HK-2 (cell line): ENCODE results near the gene LIPT2.

Experiments used
- DNase-seq: peaks from one replicate; pipeline ENCODE4 v3.0.0-alpha.2; 2018; ENCODE audit not compliant: unreplicated experiment

The LIPT2 gene

DNA sequence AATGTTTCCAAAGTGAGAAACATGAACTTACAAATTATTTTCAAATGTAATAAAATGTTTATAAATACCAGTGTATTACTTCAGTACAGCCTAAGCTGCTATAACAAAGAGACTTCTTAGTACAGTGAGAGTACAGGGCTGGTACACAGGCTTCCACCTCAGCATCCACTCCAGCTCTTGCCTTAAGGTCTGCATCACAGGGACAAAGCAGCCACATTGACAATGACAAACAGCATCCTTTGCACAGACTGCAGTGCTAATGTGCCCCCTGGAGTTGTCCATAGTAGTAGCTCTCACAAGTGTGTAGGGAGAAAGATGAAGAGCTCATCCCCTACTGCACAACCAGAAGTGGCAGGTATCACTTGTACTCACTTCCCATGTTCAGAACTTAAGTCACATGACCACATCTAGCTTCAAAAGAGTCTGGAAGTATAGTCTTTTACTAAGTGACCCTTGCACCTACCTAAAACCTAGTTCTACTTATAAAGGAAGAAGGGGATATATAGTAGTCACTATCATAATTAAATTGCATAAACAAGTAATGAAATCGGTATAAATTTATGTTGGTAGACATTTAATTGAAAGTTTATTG lies 10.7 kb upstream of the LIPT2 start:
- no peak for DNase-seq

GRCh38 chr11:74494916-74495315 lies 1.4 kb upstream of the LIPT2 start:
- DNase-seq, result no peak

DNA sequence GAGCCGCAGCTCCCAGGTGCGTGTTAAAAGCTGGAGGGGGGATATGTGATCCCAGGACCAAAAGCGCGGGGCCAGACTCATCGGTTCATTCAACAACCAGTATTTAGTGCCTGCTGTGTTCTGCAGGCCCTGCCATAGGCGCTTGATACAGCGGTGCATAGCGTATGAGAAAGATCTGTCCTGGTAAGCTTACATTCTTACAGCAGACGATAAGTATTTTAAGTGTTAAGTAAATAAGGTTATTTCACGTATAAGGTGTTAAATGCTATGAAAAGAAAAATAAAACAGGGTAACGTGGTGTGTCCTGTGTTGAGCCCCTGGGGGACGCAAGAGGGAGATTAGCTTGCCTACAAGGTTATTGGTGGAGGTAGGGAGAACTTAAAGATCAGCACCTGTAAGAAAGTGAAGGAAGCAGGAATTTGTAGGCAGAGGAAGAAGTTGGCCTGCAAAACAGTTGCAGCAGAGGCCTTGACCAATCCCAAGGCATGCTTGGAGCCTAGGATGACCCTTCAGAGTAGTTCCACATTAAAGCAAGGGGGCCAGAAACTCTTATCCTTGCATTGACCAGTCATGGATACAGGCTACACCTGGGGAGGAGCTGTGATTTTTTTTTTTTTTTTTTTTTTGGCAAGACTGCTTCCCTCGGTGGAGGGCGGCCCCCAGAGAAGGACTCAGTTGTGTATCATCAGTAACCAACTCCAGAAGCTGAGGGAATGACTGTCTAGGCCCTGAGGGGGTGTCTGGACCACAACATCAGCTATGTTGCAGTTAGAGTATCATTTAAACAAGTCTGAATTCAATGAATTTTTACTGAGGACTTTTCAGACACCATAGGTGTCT lies 487 bp upstream of the LIPT2 start:
- DNase-seq, result peak; percentile 10

- DNase-seq, result no peak
Measured at GRCh38 chr11:74492084-74492483, 1.4 kb downstream of the LIPT2 start.

GRCh38 chr11:74490941-74491340 lies 2.6 kb downstream of the LIPT2 start:
- DNase-seq, result no peak

GRCh38 chr11:74487875-74488274 lies 5.6 kb downstream of the LIPT2 start:
- DNase-seq, result peak; percentile 1

DNA sequence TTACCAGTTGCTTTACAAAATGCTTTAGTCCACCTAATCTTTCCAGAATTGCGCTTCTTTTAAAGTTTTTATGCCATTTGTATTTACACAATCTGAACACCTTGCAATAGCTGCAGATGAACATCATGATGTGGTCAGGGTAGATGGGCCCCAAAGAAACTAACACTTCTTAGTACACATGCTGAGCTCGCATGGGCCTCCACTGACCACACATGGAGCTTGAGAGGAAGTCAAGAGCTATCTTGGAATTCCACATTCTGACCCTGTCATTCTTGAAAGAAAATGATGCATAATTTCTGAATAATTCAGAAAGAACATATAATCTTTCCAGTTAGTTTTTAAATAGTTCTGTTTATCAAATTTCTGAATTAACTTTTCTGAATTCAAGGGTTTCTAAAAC lies 7.7 kb downstream of the LIPT2 start:
- DNase-seq, result no peak

DNA sequence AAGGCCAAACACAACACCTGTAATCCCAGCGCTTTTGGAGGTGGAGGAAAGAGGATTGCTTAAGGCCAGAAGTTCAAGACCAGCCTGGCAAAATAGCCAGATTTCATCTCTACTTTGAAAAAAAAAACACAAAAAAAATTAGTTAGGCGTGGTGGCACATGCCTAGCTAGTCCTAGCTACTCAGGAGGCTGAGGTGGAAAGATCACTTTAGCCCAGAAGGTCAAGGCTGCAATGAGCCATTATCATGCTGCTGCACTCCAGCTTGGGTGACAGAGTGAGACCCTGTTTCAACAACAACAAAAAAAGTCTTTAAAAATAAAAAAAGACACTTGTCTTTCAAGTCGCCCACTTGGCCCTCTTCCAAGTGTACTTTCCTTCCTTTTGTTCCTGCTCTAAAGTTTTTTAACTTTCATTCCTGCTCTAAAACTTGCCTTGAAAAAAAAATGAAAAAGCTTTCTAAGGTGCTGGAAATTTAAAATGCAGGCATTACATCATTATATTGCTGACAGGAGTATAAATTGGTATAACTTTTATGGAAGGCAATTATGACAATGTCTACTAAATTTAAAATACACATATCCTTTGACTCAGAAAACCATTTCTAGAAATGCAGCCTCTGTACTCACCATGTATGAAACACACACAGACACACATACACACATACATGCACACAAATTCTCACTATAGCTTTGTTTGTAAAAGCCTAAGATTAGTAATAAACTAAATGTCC lies 12.7 kb downstream of the LIPT2 start:
- DNase-seq, result no peak

DNA sequence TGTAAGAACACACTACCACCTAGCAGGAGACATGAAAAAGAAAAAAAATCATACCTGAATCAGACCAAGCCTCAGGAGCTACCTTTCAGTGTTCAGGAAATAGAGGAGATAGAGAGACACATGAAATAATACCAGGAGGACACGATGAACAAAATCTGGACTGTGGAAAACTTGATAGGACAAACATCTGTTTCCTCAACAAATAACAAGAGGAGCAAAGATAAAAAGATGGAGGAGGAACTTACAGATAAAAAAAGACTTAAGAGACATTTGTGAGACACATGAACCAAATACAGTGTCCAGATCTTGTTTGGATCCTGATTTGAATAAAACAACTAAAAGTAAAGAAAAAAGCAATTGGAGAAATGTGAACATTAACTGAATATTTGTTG lies 13.8 kb downstream of the LIPT2 start:
- DNase-seq, result no peak

DNA sequence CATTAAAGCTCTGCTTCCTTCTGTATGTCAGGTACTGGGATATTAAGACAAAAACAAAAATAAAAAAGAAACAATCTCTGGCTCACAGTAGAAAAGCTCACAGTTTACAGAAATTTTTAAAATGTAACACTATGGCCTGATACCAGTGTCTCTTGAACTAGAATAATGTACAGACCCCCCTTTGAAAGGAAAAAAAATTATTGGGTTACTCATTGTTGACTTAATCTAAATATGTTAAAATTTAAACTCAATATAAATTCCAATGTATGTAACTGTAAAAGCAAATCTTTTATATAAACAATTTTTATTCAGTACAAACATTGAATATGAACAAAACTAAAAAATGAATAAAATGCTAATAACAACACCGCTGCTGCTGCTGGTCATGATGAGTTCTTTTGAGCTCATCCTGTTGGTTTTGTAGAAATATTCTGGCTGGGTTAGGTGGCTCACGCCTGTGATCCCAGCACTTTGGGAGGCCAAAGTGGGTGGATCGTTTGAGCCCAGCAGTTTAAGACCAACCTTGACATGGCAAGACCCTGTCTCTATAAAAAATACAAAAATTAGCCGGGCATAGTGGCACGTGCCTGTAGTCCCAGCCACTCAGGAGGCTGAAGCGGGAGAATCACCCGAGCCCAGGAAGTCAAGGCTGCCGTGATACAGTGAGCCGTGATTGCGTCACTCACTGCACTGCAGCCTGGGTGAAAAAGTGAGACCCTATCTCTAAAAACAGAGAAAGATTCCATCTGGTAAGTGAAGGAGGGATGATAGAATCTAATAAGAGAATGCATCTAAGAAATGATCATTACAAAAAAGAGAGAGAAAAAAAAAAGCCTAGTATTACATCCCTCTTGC lies 14.4 kb downstream of the LIPT2 start:
- DNase-seq, result no peak

- no peak for DNase-seq
Measured at GRCh38 chr11:74476536-74476935, 17.0 kb downstream of the LIPT2 start.

- no peak for DNase-seq
Measured at GRCh38 chr11:74474316-74474715, 19.2 kb downstream of the LIPT2 start.

DNA sequence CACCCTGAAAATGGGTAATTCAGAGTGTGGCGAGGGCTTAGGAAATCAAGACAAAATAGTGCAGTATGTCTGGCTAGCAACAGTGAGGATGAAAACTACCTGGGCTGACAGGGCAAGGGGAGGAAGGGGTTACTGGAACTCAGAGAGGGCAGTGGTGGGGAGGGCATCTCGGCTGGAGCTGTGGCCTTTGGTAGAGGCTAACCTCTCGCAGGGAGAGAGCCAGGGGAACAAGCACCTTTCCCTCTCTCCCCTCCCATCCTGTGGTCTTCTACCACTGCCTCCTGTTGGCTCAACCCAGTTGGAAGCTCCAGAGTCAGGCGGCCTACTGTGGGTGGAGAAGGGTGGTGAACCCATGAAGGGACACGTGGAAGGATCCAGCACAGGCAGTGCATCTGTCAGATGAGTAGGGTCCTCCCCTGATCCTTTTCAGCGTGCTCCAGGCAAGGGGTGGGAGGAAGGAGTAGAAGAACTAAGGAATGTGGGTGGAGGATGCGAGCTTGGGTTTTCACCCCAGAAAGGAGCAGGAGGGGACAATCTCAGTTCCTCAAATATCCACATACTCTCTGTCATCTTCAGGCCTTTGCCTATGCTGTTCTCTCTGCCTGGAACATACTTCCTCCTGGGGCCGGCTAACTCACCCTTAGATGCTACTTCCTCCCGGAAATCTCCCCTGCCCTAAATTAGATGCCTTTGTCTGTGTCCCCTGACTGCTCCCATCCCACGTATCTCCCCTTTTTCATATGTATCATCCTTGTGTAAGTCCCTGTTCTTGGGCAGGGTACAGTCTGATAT lies 19.9 kb downstream of the LIPT2 start:
- DNase-seq, result no peak

GRCh38 chr11:74471668-74472429 lies 21.7 kb downstream of the LIPT2 start:
- no peak for DNase-seq

DNA sequence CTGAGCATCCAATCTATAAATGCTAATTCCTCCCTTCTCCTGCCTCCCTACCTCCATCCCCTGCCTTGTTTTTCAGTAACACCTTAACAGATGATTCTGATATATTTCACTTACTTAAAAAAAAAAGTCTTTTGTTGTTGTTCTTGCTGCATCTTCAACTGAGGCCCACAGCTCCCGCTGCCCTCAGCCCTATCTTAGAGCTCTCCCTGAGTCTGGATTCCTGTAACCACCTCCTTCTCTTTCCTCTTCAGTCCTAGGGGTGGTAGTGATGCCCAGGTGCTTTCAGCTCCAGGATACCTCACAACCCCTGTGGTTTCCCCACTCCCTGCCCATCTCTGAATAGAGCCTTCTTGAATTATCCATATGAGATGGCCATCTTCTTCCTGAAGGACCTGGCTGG lies 22.5 kb downstream of the LIPT2 start:
- DNase-seq, result no peak

GRCh38 chr11:74470526-74470925 lies 23.0 kb downstream of the LIPT2 start:
- no peak for DNase-seq

- DNase-seq, result no peak
Measured at GRCh38 chr11:74468936-74469335, 24.6 kb downstream of the LIPT2 start.

- no peak for DNase-seq
Measured at GRCh38 chr11:74468521-74468920, 25.0 kb downstream of the LIPT2 start.

DNA sequence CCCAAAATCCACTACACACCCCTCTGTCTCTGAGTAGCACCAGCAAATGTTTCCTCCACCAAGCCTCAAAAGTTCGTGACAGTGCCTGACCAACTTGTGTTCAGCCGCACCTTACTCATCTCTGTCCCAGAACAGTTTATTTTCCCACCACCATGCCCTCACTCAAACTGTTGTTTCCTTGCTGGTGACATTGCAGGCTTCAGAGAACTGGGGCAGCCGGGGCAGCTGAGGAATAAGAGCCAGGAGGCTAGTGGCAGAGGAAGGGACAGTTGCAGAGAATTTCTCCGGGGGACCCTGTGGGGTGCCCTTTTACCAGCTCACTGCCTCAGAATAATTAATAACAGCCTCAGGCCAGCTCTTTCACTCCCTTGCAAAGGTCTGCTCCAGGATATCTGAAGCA lies 25.5 kb downstream of the LIPT2 start:
- no peak for DNase-seq
